A549 (cell line): ENCODE measurements around the gene TMEM74B. TPM values are rescaled to one million over a fixed set of nuclear protein-coding genes. Genes with fewer than 3 reads are reported as not detected.

Experiments
- ATAC-seq, 2 experiments: fragments of 200-7000 bp in 1 of 2; fragments of >200 bp in 1 of 2; cut with Nextera tagmentation in 1 of 2; cut with Tn5 transposase in 1 of 2; 3 replicates each; pipeline versions ENCODE4 v1.8.0 to v1.9.1; 2018 to 2020; ENCODE audit warnings: mild to moderate bottlenecking in 1 of 2, moderate library complexity in 1 of 2
- CTCF ChIA-PET: fragments of 300-600 bp; sonication (Branson Sonifier 250); formaldehyde crosslinking; extraction: SDS; loops from one replicate; lab custom pipeline; 2021; ENCODE audit warnings: antibody characterized with exemption, inconsistent platforms; lab: Yijun Ruan, JAX
- POLR2A ChIA-PET: fragments of 350-600 bp; formaldehyde crosslinking; extraction: SDS; loops from one replicate; lab custom pipeline; 2021; ENCODE audit warnings: antibody characterized with exemption, inconsistent platforms; lab: Yijun Ruan, JAX
- DNase-seq, 2 experiments: peaks; one replicate each; pipeline versions ENCODE4 v3.0.0 to v3.0.0-alpha.2; 2011 to 2016; ENCODE audit warnings: low read depth in 1 of 2, low spot score in 1 of 2
- FAIRE-seq: peaks from 2 replicates; lab custom pipeline; 2011; peaks lifted over from hg19 to GRCh38; lab: Jason Lieb, UNC
- H3K27ac ChIP-seq, 2 experiments: fragments of >200 bp; sonication (Bioruptor Twin); formaldehyde crosslinking; 3 replicates each; pipeline ENCODE4 v1.5.1; 2016 to 2017
- H3K4me1 ChIP-seq: fragments of >200 bp; sonication (Bioruptor Twin); formaldehyde crosslinking; 3 replicates; pipeline ENCODE4 v1.6.1; 2016
- H3K4me2 ChIP-seq: fragments of >200 bp; sonication (Bioruptor Twin); formaldehyde crosslinking; 3 replicates; pipeline ENCODE4 v1.6.1; 2016
- H3K4me3 ChIP-seq: fragments of >200 bp; sonication (Bioruptor Twin); formaldehyde crosslinking; 3 replicates; pipeline ENCODE4 v1.5.1; 2016
- H3K9me3 ChIP-seq: fragments of >200 bp; sonication (Bioruptor Twin); formaldehyde crosslinking; 3 replicates; pipeline ENCODE4 v1.6.1; 2016
- CHD2 ChIP-seq: fragments of 150-350 bp; IDR thresholded peaks from 2 replicates; pipeline ENCODE4 v1.6.1; 2014; ENCODE audit warnings: low read length; ENCODE audit not compliant: partially characterized antibody
- CHD4 ChIP-seq: fragments of 200-600 bp; sonication (generic); IDR thresholded peaks from 2 replicates; pipeline ENCODE4 v1.6.1; 2016; ENCODE audit warnings: antibody characterized with exemption, mild to moderate bottlenecking, borderline replicate concordance
- CTCF ChIP-seq: fragments of >200 bp; sonication (Bioruptor Twin); formaldehyde crosslinking; IDR thresholded peaks from 3 replicates; pipeline ENCODE4 v1.5.1; 2016
- EHF ChIP-seq: fragments of 250-450 bp; sonication (Bioruptor Pico); IDR thresholded peaks from 2 replicates; pipeline ENCODE4 v1.5.0; 2020; ENCODE audit warnings: mild to moderate bottlenecking
- EP300 ChIP-seq, 2 experiments: fragments of >200 bp; sonication (Bioruptor Twin); formaldehyde crosslinking; IDR thresholded peaks; 2 replicates in 1 of 2; 3 replicates in 1 of 2; pipeline ENCODE4 v1.6.1; 2016 to 2017
- FOSL2 ChIP-seq, 2 experiments: fragments of 450-650 bp in 1 of 2; fragments of >200 bp in 1 of 2; sonication (Bioruptor Twin) in 1 of 2; formaldehyde crosslinking; IDR thresholded peaks; 2 replicates each; pipeline versions ENCODE4 v1.5.0 to v1.6.1; 2016 to 2020; ENCODE audit warnings: mild to moderate bottlenecking in 1 of 2, moderate library complexity in 1 of 2
- GATA3 ChIP-seq: IDR thresholded peaks from 2 replicates; pipeline ENCODE4 v1.6.1; 2012; ENCODE audit warnings: borderline replicate concordance
- HOXB5 ChIP-seq: fragments of 250-450 bp; sonication (Bioruptor Pico); IDR thresholded peaks from 2 replicates; pipeline ENCODE4 v1.5.0; 2020; ENCODE audit warnings: mild to moderate bottlenecking, moderate library complexity
- KDM5A ChIP-seq: fragments of 200-600 bp; sonication (generic); IDR thresholded peaks from 2 replicates; pipeline ENCODE4 v1.6.1; 2016; ENCODE audit warnings: antibody characterized with exemption, mild to moderate bottlenecking
- MAFK ChIP-seq: fragments of 450-650 bp; IDR thresholded peaks from 2 replicates; pipeline ENCODE4 v1.6.1; 2014; ENCODE audit not compliant: partially characterized antibody
- MAX ChIP-seq: IDR thresholded peaks from 2 replicates; pipeline ENCODE4 v1.6.1; 2012
- MAZ ChIP-seq: fragments of 150-350 bp; IDR thresholded peaks from 2 replicates; pipeline ENCODE4 v1.6.1; 2014; ENCODE audit warnings: antibody characterized with exemption, low read depth, low read length, borderline replicate concordance
- PHF8 ChIP-seq: fragments of 200-600 bp; sonication (generic); IDR thresholded peaks from 2 replicates; pipeline ENCODE4 v1.6.1; 2016; ENCODE audit warnings: low read depth, mild to moderate bottlenecking, antibody characterized with exemption, moderate library complexity, borderline replicate concordance
- RAD21 ChIP-seq, 2 experiments: fragments of >200 bp in 1 of 2; sonication (Bioruptor Twin) in 1 of 2; formaldehyde crosslinking in 1 of 2; IDR thresholded peaks in 1 of 2; conservative IDR thresholded peaks in 1 of 2; 2 replicates in 1 of 2; 3 replicates in 1 of 2; pipeline ENCODE4 v1.6.1; 2012 to 2018; ENCODE audit warnings: inconsistent platforms in 1 of 2
- RCOR1 ChIP-seq: fragments of 150-350 bp; IDR thresholded peaks from 2 replicates; pipeline ENCODE4 v1.6.1; 2014; ENCODE audit warnings: antibody characterized with exemption, low read length, low read depth
- RFX5 ChIP-seq: fragments of 450-650 bp; IDR thresholded peaks from 2 replicates; pipeline ENCODE4 v1.7.1; 2014; ENCODE audit warnings: antibody characterized with exemption, mild to moderate bottlenecking, moderate library complexity
- RNF2 ChIP-seq: fragments of 200-600 bp; sonication (generic); IDR thresholded peaks from 2 replicates; pipeline ENCODE4 v1.6.1; 2016; ENCODE audit warnings: low read depth, mild to moderate bottlenecking, antibody characterized with exemption, moderate library complexity, borderline replicate concordance
- SMC3 ChIP-seq: fragments of >200 bp; sonication (Bioruptor Twin); formaldehyde crosslinking; IDR thresholded peaks from 3 replicates; pipeline ENCODE4 v1.6.1; 2018; ENCODE audit warnings: inconsistent platforms
- TP53 ChIP-seq: fragments of 250-450 bp; sonication (Bioruptor Pico); IDR thresholded peaks from 2 replicates; pipeline ENCODE4 v1.5.0; 2021; ENCODE audit warnings: mild to moderate bottlenecking, moderate library complexity
- ZFP36 ChIP-seq: fragments of 450-650 bp; IDR thresholded peaks from 2 replicates; pipeline ENCODE4 v1.6.1; 2014; ENCODE audit warnings: borderline replicate concordance; ENCODE audit not compliant: partially characterized antibody
- ZNF302 ChIP-seq: fragments of 250-450 bp; sonication (Bioruptor Pico); IDR thresholded peaks from 2 replicates; pipeline ENCODE4 v1.9.0; 2021; ENCODE audit warnings: inconsistent platforms, mild to moderate bottlenecking, moderate library complexity
- WGBS: methylation state at CpG from one replicate; pipeline ENCODE4 v1.1.6; 2017; ENCODE audit errors: missing lambda C conversion rate; 5-methylcytosine and 5-hydroxymethylcytosine counted together
- polyA plus RNA-seq, 4 experiments: library from polyadenylated mRNA; depleted of rRNA in 3 of 4; stranded (reverse); fragments of >200 nt; fragmentation: RNase III in 1 of 4; extraction: RNeasy Plus Mini Kit Qiagen cat#74134 plus additional on column Dnase treatment in 1 of 4; gene quantifications; 2 replicates in 3 of 4; 3 replicates in 1 of 4; pipeline ENCODE4 v1.2.3, GENCODE V29; 2011 to 2017
- TF ChIP-seq, protein P1 (sequence below): fragments of 450-650 bp; IDR thresholded peaks from 2 replicates; pipeline ENCODE4 v1.6.1; 2014; ENCODE audit warnings: antibody characterized with exemption
- TF ChIP-seq, protein P2 (sequence below): IDR thresholded peaks from 2 replicates; pipeline ENCODE4 v1.6.1; 2012; ENCODE audit warnings: low read depth, borderline replicate concordance
- TF ChIP-seq, protein P3 (sequence below): fragments of >200 bp; sonication (Bioruptor Twin); formaldehyde crosslinking; IDR thresholded peaks from 2 replicates; pipeline ENCODE4 v1.6.1; 2016
- TF ChIP-seq, protein P4 (sequence below): fragments of 250-450 bp; sonication (Bioruptor Pico); IDR thresholded peaks from 2 replicates; pipeline ENCODE4 v1.5.0; 2021; ENCODE audit warnings: mild to moderate bottlenecking, moderate library complexity, borderline replicate concordance

TMEM74B gene
- polyA plus RNA-seq, 2 of the 4 experiments (the other 2 are of a cell fraction): 2.9 to 3.4 TPM

DNA sequence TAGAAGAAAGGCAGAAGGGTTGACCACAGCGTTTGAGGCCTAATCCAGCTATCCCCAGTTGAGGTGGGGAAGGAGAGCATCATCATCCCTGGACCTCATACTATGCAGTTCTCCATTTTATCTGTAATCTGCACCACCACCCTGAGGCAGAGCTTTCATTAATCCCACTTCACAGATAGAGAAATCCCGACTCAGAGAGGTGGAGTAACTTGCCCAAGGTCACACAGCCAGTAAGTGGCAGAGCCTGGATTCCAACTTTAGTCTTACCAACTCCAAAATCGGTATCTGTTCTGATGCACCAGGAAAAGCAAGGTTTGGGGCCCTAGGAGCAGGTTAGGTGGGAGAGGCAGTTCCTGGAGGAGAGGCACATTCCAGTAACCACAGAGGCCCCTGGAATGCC is 6.7 kb downstream of the TMEM74B start:
- Histone ChIP-seq H3K9me3 (no peaks in the 10 kb centered on the region), H3K4me1 (peaks cover 7% of the 10 kb centered on the region; the same call in 1 of the 3 replicates)
- WGBS: 81% methylated on average over 3 of the region's 3 CpGs
- TF ChIP-seq ZFP36: peak; percentile 44
- no peak for TF ChIP-seq TP53 (CRISPR knock-in tag)
- TF ChIP-seq, all 56 proteins: peak for 1
- DNase-seq: no peak
- H3K27ac ChIP-seq: no peak overlapping the region
- no peak overlapping the region for H3K4me3 ChIP-seq
- no peak for FAIRE-seq
- no peak overlapping the region for H3K4me2 ChIP-seq
- no peak for ATAC-seq
- CTCF ChIA-PET: interaction anchor here (0.7 to 10.6 kb wide), 7 partner anchors 7 to 289 kb away, joined by 3 to 91 read pairs (median 3); partner anchors contain the start of genes NSFL1C and TMEM74B
- POLR2A ChIA-PET: no interaction called here

- H3K27ac ChIP-seq: no peak overlapping the region
- H3K4me1 ChIP-seq: peaks cover 7% of the 10 kb centered on the region; the same call in 1 of the 3 replicates
- ChIA-PET POLR2A (no interaction called here), CTCF (interaction anchor here (0.7 to 10.6 kb wide), 9 partner anchors 8 to 289 kb away, joined by 3 to 91 read pairs (median 3); partner anchors contain the start of genes NSFL1C and TMEM74B)
- peak; percentile 45 to 80; a peak in 5 of 6 replicates for ATAC-seq
- H3K9me3 ChIP-seq: no peaks in the 10 kb centered on the region
- TF ChIP-seq ZNF302 (no peak), RNF2 (no peak), HOXB5 (CRISPR knock-in tag) (no peak), RAD21 (conservative IDR thresholded peaks at IDR 0.05 in 1 of 2, IDR thresholded peaks at IDR 0.05 in 1 of 2) (peak in 1 of 2 experiments; percentile 34; a peak in 2 of 5 replicates), FOSL2 (IDR thresholded peaks at IDR 0.05) (no peak), FOSL2 (CRISPR knock-in tag; IDR thresholded peaks at IDR 0.05) (no peak), SMC3 (0 out of 3 replicates have a peak, but pooled peaks have one; percentile 9), ZFP36 (no peak), MAFK (no peak), MAZ (no peak), GATA3 (no peak), CTCF (peak; percentile 5; the same call in 1 of the 3 replicates), KDM5A (no peak), CHD4 (no peak), MAX (no peak), RCOR1 (no peak), CHD2 (no peak), EP300 (IDR thresholded peaks at IDR 0.05) (no peak), EHF (CRISPR knock-in tag) (no peak), PHF8 (no peak), RFX5 (no peak)
- TF ChIP-seq, protein P1, sequence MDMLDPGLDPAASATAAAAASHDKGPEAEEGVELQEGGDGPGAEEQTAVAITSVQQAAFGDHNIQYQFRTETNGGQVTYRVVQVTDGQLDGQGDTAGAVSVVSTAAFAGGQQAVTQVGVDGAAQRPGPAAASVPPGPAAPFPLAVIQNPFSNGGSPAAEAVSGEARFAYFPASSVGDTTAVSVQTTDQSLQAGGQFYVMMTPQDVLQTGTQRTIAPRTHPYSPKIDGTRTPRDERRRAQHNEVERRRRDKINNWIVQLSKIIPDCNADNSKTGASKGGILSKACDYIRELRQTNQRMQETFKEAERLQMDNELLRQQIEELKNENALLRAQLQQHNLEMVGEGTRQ: no peak
- TF ChIP-seq, protein P2, sequence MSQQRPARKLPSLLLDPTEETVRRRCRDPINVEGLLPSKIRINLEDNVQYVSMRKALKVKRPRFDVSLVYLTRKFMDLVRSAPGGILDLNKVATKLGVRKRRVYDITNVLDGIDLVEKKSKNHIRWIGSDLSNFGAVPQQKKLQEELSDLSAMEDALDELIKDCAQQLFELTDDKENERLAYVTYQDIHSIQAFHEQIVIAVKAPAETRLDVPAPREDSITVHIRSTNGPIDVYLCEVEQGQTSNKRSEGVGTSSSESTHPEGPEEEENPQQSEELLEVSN: no peak
- TF ChIP-seq, protein P3, sequence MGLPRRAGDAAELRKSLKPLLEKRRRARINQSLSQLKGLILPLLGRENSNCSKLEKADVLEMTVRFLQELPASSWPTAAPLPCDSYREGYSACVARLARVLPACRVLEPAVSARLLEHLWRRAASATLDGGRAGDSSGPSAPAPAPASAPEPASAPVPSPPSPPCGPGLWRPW: no peak
- TF ChIP-seq, protein P4, sequence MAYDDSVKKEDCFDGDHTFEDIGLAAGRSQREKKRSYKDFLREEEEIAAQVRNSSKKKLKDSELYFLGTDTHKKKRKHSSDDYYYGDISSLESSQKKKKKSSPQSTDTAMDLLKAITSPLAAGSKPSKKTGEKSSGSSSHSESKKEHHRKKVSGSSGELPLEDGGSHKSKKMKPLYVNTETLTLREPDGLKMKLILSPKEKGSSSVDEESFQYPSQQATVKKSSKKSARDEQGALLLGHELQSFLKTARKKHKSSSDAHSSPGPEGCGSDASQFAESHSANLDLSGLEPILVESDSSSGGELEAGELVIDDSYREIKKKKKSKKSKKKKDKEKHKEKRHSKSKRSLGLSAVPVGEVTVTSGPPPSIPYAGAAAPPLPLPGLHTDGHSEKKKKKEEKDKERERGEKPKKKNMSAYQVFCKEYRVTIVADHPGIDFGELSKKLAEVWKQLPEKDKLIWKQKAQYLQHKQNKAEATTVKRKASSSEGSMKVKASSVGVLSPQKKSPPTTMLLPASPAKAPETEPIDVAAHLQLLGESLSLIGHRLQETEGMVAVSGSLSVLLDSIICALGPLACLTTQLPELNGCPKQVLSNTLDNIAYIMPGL (CRISPR knock-in tag): no peak
- no peak for FAIRE-seq
- no peak overlapping the region for H3K4me3 ChIP-seq
- WGBS: 84% methylated on average over 5 of the region's 5 CpGs
- H3K4me2 ChIP-seq: no peak overlapping the region
- peak in 1 of 2 experiments; percentile 53 for DNase-seq
These were observed 7.1 kb downstream of the TMEM74B start for GRCh38 chr20:1177680-1178079.
